Fibroblast of peridontal ligament (primary cell): Measurements from ENCODE around the gene PCK1.
A peak's percentile ranks its signal among the peaks of the same experiment; 100 is the strongest.

Experiments
- DNase-seq: peaks from one replicate; pipeline ENCODE4 v3.0.0-alpha.2; 2010; ENCODE audit errors: extremely low read depth

Gene PCK1

GRCh38 chr20:57588596-57588995, 27.7 kb downstream of the PCK1 start:
- no peak for DNase-seq

GRCh38 chr20:57589123-57589727, 28.3 kb downstream of the PCK1 start:
- DNase-seq, result no peak

GRCh38 chr20:57589728-57590484, 29.0 kb downstream of the PCK1 start:
- no peak for DNase-seq

- no peak for DNase-seq
These were observed 29.8 kb downstream of the PCK1 start for GRCh38 chr20:57590485-57591288.

GRCh38 chr20:57591289-57592229, 30.6 kb downstream of the PCK1 start:
- DNase-seq, result no peak

GRCh38 chr20:57592263-57593092, 31.6 kb downstream of the PCK1 start:
- DNase-seq, result no peak

- DNase-seq, result no peak
These were observed 32.4 kb downstream of the PCK1 start for GRCh38 chr20:57593134-57593886.

- DNase-seq, result peak; percentile 28
These were observed 33.4 kb downstream of the PCK1 start for GRCh38 chr20:57594092-57594951.

- no peak for DNase-seq
These were observed 34.4 kb downstream of the PCK1 start for GRCh38 chr20:57595041-57596030.

GRCh38 chr20:57596358-57596757, 35.4 kb downstream of the PCK1 start:
- DNase-seq, result no peak

GRCh38 chr20:57596998-57597939, 36.4 kb downstream of the PCK1 start:
- peak; percentile 14 for DNase-seq

GRCh38 chr20:57598060-57598459, 37.1 kb downstream of the PCK1 start:
- DNase-seq, result no peak

GRCh38 chr20:57598491-57598890, 37.6 kb downstream of the PCK1 start:
- no peak for DNase-seq

GRCh38 chr20:57600320-57601210, 39.7 kb downstream of the PCK1 start:
- no peak for DNase-seq

- no peak for DNase-seq
These were observed 40.3 kb downstream of the PCK1 start for GRCh38 chr20:57601211-57601570.

GRCh38 chr20:57601737-57602136, 40.8 kb downstream of the PCK1 start:
- no peak for DNase-seq
